ENCODE data around the gene ZSWIM5. TPM values are rescaled to one million over a fixed set of nuclear protein-coding genes. Genes with fewer than 3 reads are reported as not detected.
"Not testable (repeated sequence)": the region's sequence is repeated elsewhere in the genome, so short reads cannot be mapped to it uniquely, and the experiment has no call there.

ZSWIM5 gene
- total RNA-seq, 4 donors from 2014 or later, result 2.1 to 3.7 (median 2.5) TPM

GRCh38 chr1:45097944-45098343 lies 108.5 kb downstream of the ZSWIM5 start:
- no peak for TF ChIP-seq CTCF (IDR thresholded peaks at IDR 0.05)
- no peak for TF ChIP-seq EP300 (IDR thresholded peaks at IDR 0.05)
- no peak for TF ChIP-seq POLR2A (IDR thresholded peaks at IDR 0.05)
- WGBS, 2 donors, result 89 to 100% methylated on average over 1 of the region's 1 CpG

DNA sequence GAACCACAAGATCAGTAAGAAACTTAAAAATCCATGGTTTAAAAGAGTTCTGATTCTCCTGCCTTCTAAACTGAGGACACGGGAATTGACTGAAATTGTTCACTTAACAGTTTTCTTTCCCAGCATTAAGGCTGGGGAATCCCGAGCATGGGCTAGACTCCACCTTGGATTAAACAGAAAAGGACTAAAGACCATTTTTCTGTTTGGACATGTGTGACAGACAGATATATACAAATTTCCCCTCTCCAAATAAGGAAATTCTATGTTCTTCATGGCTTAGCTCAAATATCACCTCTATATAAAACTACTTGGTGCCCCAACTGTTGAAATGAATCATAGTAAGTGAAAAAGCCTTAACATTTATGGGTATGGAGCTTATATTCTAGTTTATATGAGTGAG lies 109.3 kb downstream of the ZSWIM5 start:
- no peaks in the 10 kb centered on the region for H3K36me3 ChIP-seq
- H3K4me1 ChIP-seq, result no peaks in the 10 kb centered on the region
- H3K27ac ChIP-seq, result no peak overlapping the region
- no peak overlapping the region for H3K4me3 ChIP-seq
- no peaks in the 10 kb centered on the region for H3K27me3 ChIP-seq
- TF ChIP-seq CTCF (IDR thresholded peaks at IDR 0.05), result no peak
- no peak for TF ChIP-seq EP300 (IDR thresholded peaks at IDR 0.05)
- 85% methylated on average over 2 of the region's 2 CpGs for WGBS, 2 donors
- no peak for DNase-seq (ENCODE audit: low spot score in 2 of 2)
- H3K9me3 ChIP-seq, result no peaks in the 10 kb centered on the region

More at GRCh38 chr1:45097944-45098343, 108.5 kb downstream of the ZSWIM5 start:
- H3K9me3 ChIP-seq, result no peaks in the 10 kb centered on the region
- no peak overlapping the region for H3K27ac ChIP-seq
- H3K27me3 ChIP-seq, result no peaks in the 10 kb centered on the region
- no peaks in the 10 kb centered on the region for H3K4me1 ChIP-seq
- H3K36me3 ChIP-seq, result no peaks in the 10 kb centered on the region
- DNase-seq (ENCODE audit: low spot score in 2 of 2), result no peak
- no peak overlapping the region for H3K4me3 ChIP-seq

DNA sequence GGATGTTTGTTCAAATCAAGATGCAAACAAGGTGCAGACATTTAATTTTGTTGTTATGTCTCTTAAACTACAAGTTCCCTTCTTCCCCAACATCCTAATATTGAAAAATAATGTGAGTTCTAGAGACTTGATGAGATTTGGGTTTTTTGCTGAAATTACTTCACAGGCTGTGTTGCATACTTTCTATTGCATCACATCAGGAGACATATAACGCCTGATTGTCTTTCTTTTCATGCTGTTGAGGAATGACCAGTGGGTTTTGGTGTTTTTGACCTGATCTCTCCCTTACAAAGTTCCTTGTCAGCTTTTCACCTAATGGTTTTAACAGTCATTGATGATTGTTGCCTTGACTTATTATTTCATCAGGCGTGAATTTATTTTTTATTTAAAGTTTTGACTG lies 111.0 kb downstream of the ZSWIM5 start:
- Histone ChIP-seq H3K4me3 (no peak overlapping the region), H3K9me3 (no peaks in the 10 kb centered on the region)
- 89 to 96% methylated on average over 2 of the region's 2 CpGs for WGBS, 2 donors

DNA sequence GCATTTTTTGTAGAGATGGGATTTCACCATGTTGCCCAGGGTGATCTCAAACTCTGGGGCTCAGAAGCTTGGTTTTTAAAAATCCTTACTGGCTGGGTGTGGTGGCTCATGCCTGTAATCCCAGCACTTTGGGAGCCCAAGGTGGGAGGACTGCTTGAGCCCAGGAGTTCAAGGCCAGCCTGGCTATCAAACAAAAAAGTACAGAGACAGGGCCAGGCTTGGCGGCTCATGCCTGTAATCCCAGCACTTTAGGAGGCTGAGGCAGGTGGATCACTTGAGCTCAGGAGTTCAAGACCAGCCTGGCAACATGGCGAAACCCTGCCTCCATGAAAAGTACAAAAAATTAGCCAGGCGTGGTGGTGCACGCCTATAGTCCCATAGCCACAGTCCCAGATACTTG lies 112.0 kb downstream of the ZSWIM5 start:
- DNase-seq (ENCODE audit: low spot score in 2 of 2); H3K4me1 ChIP-seq; H3K36me3 ChIP-seq; H3K9me3 ChIP-seq; H3K4me3 ChIP-seq; H3K27me3 ChIP-seq; H3K27ac ChIP-seq: not testable (repeated sequence)
- 96 to 97% methylated on average over 4 of the region's 4 CpGs for WGBS, 2 donors

More for the DNA sequence above, 111.0 kb downstream of the ZSWIM5 start:
- no peaks in the 10 kb centered on the region for H3K36me3 ChIP-seq
- H3K27ac ChIP-seq, result no peak overlapping the region
- DNase-seq (ENCODE audit: low spot score in 2 of 2), result no peak
- H3K4me1 ChIP-seq, result no peaks in the 10 kb centered on the region
- TF ChIP-seq POLR2A (IDR thresholded peaks at IDR 0.05) (no peak), EP300 (IDR thresholded peaks at IDR 0.05) (no peak), CTCF (IDR thresholded peaks at IDR 0.05) (no peak)
- no peaks in the 10 kb centered on the region for H3K27me3 ChIP-seq

DNA sequence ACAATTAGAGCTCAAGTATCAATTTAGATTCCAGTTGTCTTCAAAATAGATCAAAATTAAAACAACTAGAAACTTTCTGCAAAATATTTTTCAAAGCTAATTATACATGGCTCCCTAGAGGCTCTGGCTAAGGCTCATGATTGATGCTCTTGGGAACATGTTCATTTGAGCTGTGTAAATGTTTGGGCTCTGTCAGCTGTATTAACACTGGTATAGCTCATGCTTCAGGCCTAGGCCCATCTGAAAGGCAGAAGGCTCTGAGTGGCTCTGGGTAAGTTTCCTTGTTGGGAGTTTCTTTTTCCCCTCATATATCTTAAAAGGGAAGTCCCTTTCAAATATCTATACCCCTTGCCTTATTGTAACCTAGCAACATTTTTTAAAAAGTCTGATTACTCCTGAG lies 113.1 kb downstream of the ZSWIM5 start:
- no peak overlapping the region for H3K4me3 ChIP-seq
- no peaks in the 10 kb centered on the region for H3K9me3 ChIP-seq
- no peak for DNase-seq (ENCODE audit: low spot score in 2 of 2)
- no peaks in the 10 kb centered on the region for H3K36me3 ChIP-seq
- H3K27me3 ChIP-seq, result no peaks in the 10 kb centered on the region
- TF ChIP-seq CTCF (IDR thresholded peaks at IDR 0.05) (no peak), EP300 (IDR thresholded peaks at IDR 0.05) (no peak), POLR2A (IDR thresholded peaks at IDR 0.05) (no peak)
- H3K4me1 ChIP-seq, result no peaks in the 10 kb centered on the region
- no peak overlapping the region for H3K27ac ChIP-seq

DNA sequence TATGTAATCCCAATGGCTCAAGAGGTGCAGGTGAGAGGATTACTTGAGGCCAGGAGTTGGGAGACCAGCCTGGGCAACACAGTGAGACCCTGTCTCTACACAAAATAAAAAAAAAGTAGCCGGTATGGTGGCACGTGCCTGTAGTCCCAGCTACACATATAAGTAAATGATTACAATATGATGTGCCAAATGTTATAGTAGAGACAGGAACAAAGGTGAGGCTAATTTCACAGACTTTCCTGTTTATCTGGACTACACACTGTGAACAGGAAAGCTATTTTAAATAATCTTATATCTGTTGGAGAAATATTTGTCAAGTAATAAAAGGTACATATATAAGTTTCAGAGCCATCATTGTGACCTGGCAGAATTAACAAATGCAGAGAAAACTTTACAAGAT lies 116.7 kb downstream of the ZSWIM5 start:
- 74 to 75% methylated on average over 2 of the region's 2 CpGs for WGBS, 2 donors
- no peak overlapping the region for H3K4me3 ChIP-seq

More for the DNA sequence above, 116.7 kb downstream of the ZSWIM5 start:
- no peak for DNase-seq (ENCODE audit: low spot score in 2 of 2)
- Histone ChIP-seq H3K36me3 (no peaks in the 10 kb centered on the region), H3K4me1 (no peaks in the 10 kb centered on the region), H3K27me3 (no peaks in the 10 kb centered on the region), H3K27ac (no peak overlapping the region), H3K9me3 (no peaks in the 10 kb centered on the region)
- TF ChIP-seq CTCF (IDR thresholded peaks at IDR 0.05) (no peak), POLR2A (IDR thresholded peaks at IDR 0.05) (no peak), EP300 (IDR thresholded peaks at IDR 0.05) (no peak)

Data from tibial nerve (tissue), 4 donors.